HEK293 (cell line): Measurements from ENCODE around the gene UCN2.

ENCODE experiments used
- CTCF ChIP-seq: fragments of 450-650 bp; formaldehyde crosslinking; IDR thresholded peaks from 2 replicates; pipeline ENCODE4 v1.5.1; 2016; ENCODE audit warnings: missing biosample characterization, missing genetic modification characterization
- INSM2 ChIP-seq: fragments of 450-650 bp; formaldehyde crosslinking; IDR thresholded peaks from 2 replicates; pipeline ENCODE4 v1.5.1; 2016; ENCODE audit warnings: missing biosample characterization, missing genetic modification characterization
- SALL2 ChIP-seq: fragments of 450-650 bp; formaldehyde crosslinking; IDR thresholded peaks from 2 replicates; pipeline ENCODE4 v1.5.0; 2017; ENCODE audit warnings: missing biosample characterization, mild to moderate bottlenecking, missing genetic modification characterization, borderline replicate concordance
- SETDB1 ChIP-seq: IDR thresholded peaks from one replicate; pipeline ENCODE4 v1.6.1; 2017; ENCODE audit warnings: mild to moderate bottlenecking, low read length, moderate library complexity, mixed read lengths; ENCODE audit not compliant: insufficient read length
- ZBTB11 ChIP-seq: fragments of 450-650 bp; formaldehyde crosslinking; conservative IDR thresholded peaks from 2 replicates; pipeline ENCODE4 v1.5.1; 2016; ENCODE audit warnings: low read depth, missing biosample characterization, missing genetic modification characterization
- ZNF169 ChIP-seq: fragments of 450-650 bp; formaldehyde crosslinking; IDR thresholded peaks from 2 replicates; pipeline ENCODE4 v1.5.1; 2016; ENCODE audit warnings: missing biosample characterization, missing genetic modification characterization
- ZNF202 ChIP-seq: fragments of 450-650 bp; formaldehyde crosslinking; IDR thresholded peaks from 2 replicates; pipeline ENCODE4 v1.5.1; 2016; ENCODE audit warnings: missing biosample characterization, missing genetic modification characterization, borderline replicate concordance
- ZNF24 ChIP-seq: fragments of 450-650 bp; formaldehyde crosslinking; IDR thresholded peaks from 2 replicates; pipeline ENCODE4 v1.5.1; 2016; ENCODE audit warnings: missing biosample characterization, missing genetic modification characterization
- ZNF311 ChIP-seq: fragments of 450-650 bp; formaldehyde crosslinking; IDR thresholded peaks from 2 replicates; pipeline ENCODE4 v1.5.1; 2017; ENCODE audit warnings: missing biosample characterization, missing genetic modification characterization, borderline replicate concordance
- ZNF521 ChIP-seq: fragments of 450-650 bp; formaldehyde crosslinking; IDR thresholded peaks from 2 replicates; pipeline ENCODE4 v1.5.1; 2017; ENCODE audit warnings: missing biosample characterization, mild to moderate bottlenecking, missing genetic modification characterization
- ZNF580 ChIP-seq: fragments of 450-650 bp; formaldehyde crosslinking; IDR thresholded peaks from 2 replicates; pipeline ENCODE4 v1.5.1; 2016; ENCODE audit warnings: missing biosample characterization, missing genetic modification characterization
- ZNF626 ChIP-seq: fragments of 450-650 bp; sonication (Bioruptor Pico); formaldehyde crosslinking; IDR thresholded peaks from 2 replicates; pipeline ENCODE4 v1.5.1; 2018; ENCODE audit warnings: missing biosample characterization, missing genetic modification characterization, inconsistent platforms
- ZNF629 ChIP-seq: fragments of 450-650 bp; formaldehyde crosslinking; IDR thresholded peaks from 2 replicates; pipeline ENCODE4 v1.5.1; 2017; ENCODE audit warnings: missing biosample characterization, missing genetic modification characterization
- ZNF777 ChIP-seq: fragments of 450-650 bp; formaldehyde crosslinking; IDR thresholded peaks from 2 replicates; pipeline ENCODE4 v1.5.1; 2017; ENCODE audit warnings: missing biosample characterization, missing genetic modification characterization, borderline replicate concordance

GRCh38 chr3:48576647-48577046 lies 13.1 kb upstream of the UCN2 start:
- TF ChIP-seq CTCF (tag by site-specific recombination) (no peak), ZNF24 (tag by site-specific recombination) (no peak), ZNF629 (tag by site-specific recombination) (no peak), ZNF521 (tag by site-specific recombination) (no peak), SALL2 (tag by site-specific recombination) (no peak), ZNF311 (tag by site-specific recombination) (no peak), ZNF626 (tag by site-specific recombination) (no peak), ZBTB11 (tag by site-specific recombination) (no peak), INSM2 (tag by site-specific recombination) (no peak), ZNF202 (no peak), ZNF169 (tag by site-specific recombination) (no peak), ZNF580 (tag by site-specific recombination) (no peak), SETDB1 (no peak), ZNF777 (no peak)
